GM23248 (cell line): ENCODE data around the gene HSD17B3. TPM values are rescaled to one million over a fixed set of nuclear protein-coding genes. Genes with fewer than 3 reads are reported as not detected.
A peak's percentile ranks its signal among the peaks of the same experiment; 100 is the strongest.
"Not testable (repeated sequence)": the region's sequence is repeated elsewhere in the genome, so short reads cannot be mapped to it uniquely, and the experiment has no call there.

Source experiments
- DNase-seq: peaks from one replicate; pipeline ENCODE4 v3.0.0-alpha.2; 2015
- H2AFZ ChIP-seq: fragments of 200-600 bp; sonication (generic); 2 replicates; pipeline ENCODE4 v1.6.1; 2016; ENCODE audit warnings: antibody characterized with exemption
- H3F3A ChIP-seq: fragments of 200-600 bp; sonication (generic); 2 replicates; pipeline ENCODE4 v1.6.1; 2016; ENCODE audit warnings: mild to moderate bottlenecking, antibody characterized with exemption, mixed run types; ENCODE audit not compliant: insufficient read depth
- H3K27ac ChIP-seq: fragments of 200-600 bp; sonication (generic); 2 replicates; pipeline ENCODE4 v1.5.1; 2016; ENCODE audit warnings: mild to moderate bottlenecking
- H3K27me3 ChIP-seq: fragments of 200-600 bp; sonication (generic); replicated peaks from 2 replicates; pipeline ENCODE4 v1.6.1; 2016; ENCODE audit warnings: mild to moderate bottlenecking; ENCODE audit not compliant: insufficient read depth
- H3K36me3 ChIP-seq: fragments of 200-600 bp; sonication (generic); 2 replicates; pipeline ENCODE4 v1.6.1; 2016; ENCODE audit warnings: low read depth, mild to moderate bottlenecking
- H3K4me1 ChIP-seq: fragments of 200-600 bp; sonication (generic); 2 replicates; pipeline ENCODE4 v1.6.1; 2016; ENCODE audit warnings: mild to moderate bottlenecking; ENCODE audit not compliant: insufficient read depth
- H3K4me2 ChIP-seq: fragments of 200-600 bp; sonication (generic); one replicate; pipeline ENCODE4 v1.6.1; 2016; ENCODE audit warnings: mild to moderate bottlenecking; ENCODE audit not compliant: unreplicated experiment
- H3K4me3 ChIP-seq: fragments of 200-600 bp; sonication (generic); 2 replicates; pipeline ENCODE4 v1.5.1; 2016; ENCODE audit warnings: mild to moderate bottlenecking
- H3K79me2 ChIP-seq: fragments of 200-600 bp; sonication (generic); 2 replicates; pipeline ENCODE4 v1.6.1; 2016; ENCODE audit warnings: mild to moderate bottlenecking; ENCODE audit not compliant: insufficient read depth
- H3K9ac ChIP-seq: fragments of 200-600 bp; sonication (generic); 2 replicates; pipeline ENCODE4 v1.6.1; 2016; ENCODE audit warnings: mild to moderate bottlenecking
- H3K9me2 ChIP-seq: fragments of 200-600 bp; sonication (generic); 2 replicates; pipeline ENCODE4 v1.6.1; 2016; ENCODE audit warnings: mixed run types, mild to moderate bottlenecking, moderate library complexity; ENCODE audit not compliant: insufficient read depth
- H3K9me3 ChIP-seq: fragments of 200-600 bp; sonication (generic); one replicate; pipeline ENCODE4 v1.6.1; 2017; ENCODE audit warnings: low read depth
- H4K20me1 ChIP-seq: fragments of 200-600 bp; sonication (generic); 2 replicates; pipeline ENCODE4 v1.6.0; 2016; ENCODE audit not compliant: insufficient read depth
- EZH2 ChIP-seq: fragments of 200-600 bp; sonication (generic); IDR thresholded peaks from 2 replicates; pipeline ENCODE4 v1.6.1; 2018; ENCODE audit warnings: antibody characterized with exemption, mild to moderate bottlenecking; ENCODE audit not compliant: insufficient read depth, poor library complexity, severe bottlenecking
- EZH2phosphoT487 ChIP-seq: fragments of 200-600 bp; sonication (generic); IDR thresholded peaks from 2 replicates; pipeline ENCODE4 v1.6.1; 2018; ENCODE audit warnings: antibody characterized with exemption, moderate library complexity, mild to moderate bottlenecking, low read depth; ENCODE audit not compliant: insufficient read depth
- WGBS, 2 experiments: methylation state at CpG; one replicate each; pipeline ENCODE4 v1.1.6; 2015 to 2017; ENCODE audit warnings: low lambda C conversion rate in 2 of 2, low coverage in 1 of 2; ENCODE audit errors: missing lambda C conversion rate in 2 of 2; 5-methylcytosine and 5-hydroxymethylcytosine counted together
- in situ Hi-C: fragments of 300-500 bp; cut with MboI; formaldehyde crosslinking; loops from 2 replicates; pipeline ENCODE4 v1.15.0; 2020
- polyA plus RNA-seq: library from polyadenylated mRNA; unstranded; fragments of >200 nt; fragmentation: Nextera tagmentation; extraction: Ambion mirVana; gene quantifications from 2 replicates; pipeline ENCODE4 v1.2.1, GENCODE V29; 2016
- total RNA-seq: library from RNA; depleted of rRNA; stranded (reverse); fragments of >200 nt; shearing (Covaris generic); gene quantifications from 2 replicates; pipeline ENCODE4 v1.2.3, GENCODE V29; 2014

Gene HSD17B3
- total and polyA plus RNA-seq, 2 experiments from 2014 or later: not detected

DNA sequence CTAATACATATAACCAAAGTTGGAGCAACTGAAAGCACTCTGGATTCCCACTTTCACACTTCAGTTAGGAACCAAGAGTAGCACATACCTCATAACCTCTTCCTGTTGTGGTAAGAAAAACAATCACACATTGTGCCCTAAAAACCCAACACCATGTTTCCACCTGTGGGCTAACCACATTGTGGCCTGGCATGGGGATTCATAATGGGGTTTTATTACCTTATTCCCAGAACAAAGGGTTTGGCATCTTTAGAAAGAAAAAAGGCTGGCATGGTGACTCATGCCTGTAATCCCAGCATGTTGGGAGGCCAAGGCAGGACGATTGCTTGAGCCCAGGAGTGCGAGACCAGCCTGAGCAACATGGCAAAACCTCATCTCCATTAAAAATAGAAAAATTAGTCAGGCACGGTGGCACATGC lies 60.6 kb downstream of the HSD17B3 start:
- Histone ChIP-seq H3F3A (no peaks in the 10 kb centered on the region), H3K4me1 (no peaks in the 10 kb centered on the region), H3K4me3 (no peak overlapping the region), H3K79me2 (no peaks in the 10 kb centered on the region), H3K27me3 (no peaks in the 10 kb centered on the region; the same call in 1 of the 2 replicates), H3K27ac (no peak overlapping the region), H3K9ac (no peak overlapping the region), H3K36me3 (no peaks in the 10 kb centered on the region), H3K9me2 (no peaks in the 10 kb centered on the region), H2AFZ (no peak overlapping the region), H3K9me3 (no peaks in the 10 kb centered on the region), H3K4me2 (no peak overlapping the region), H4K20me1 (no peaks in the 10 kb centered on the region)
- in situ Hi-C loops: no loop called here
- no peak for DNase-seq
- WGBS, 2 experiments: 51 to 67% methylated on average over 3 of the region's 3 CpGs
- TF ChIP-seq EZH2phosphoT487 (no peak), EZH2 (no peak)

DNA sequence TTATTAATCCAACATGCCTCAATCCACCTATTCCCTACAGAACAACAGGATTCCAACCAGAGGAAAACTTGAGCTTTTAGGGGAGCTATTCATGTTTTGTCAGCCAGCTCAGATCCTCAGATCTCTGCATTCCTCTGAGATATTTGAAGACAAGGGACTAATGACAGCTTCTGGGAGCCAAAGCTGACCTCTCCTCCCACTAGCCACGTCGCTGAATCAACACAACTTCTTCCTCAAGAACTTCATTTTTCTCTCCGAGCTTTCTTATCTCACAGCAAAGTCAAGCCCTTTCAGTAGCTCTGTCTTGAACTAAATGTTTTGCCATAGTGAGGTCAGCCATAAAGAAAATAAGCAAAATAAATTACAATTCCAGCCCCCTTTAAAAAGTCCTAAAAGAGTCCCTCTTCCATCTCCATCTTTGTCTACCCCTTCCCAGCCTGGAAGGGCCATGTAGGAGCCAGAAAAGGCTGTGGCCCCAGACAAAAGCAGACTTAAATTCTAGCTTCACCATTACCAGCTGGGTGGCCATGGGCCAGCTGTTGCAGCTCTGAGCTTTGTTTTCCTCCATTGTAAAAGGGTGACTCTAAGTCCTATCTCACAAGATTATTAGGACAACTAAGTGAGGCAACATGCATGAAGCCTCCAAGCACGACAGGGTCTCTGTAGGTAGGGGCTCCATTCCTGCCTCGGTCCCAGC lies 65.0 kb downstream of the HSD17B3 start:
- 66 to 71% methylated on average over 5 of the region's 5 CpGs for WGBS, 2 experiments
- no peak for DNase-seq
- Histone ChIP-seq H3K4me2 (no peak overlapping the region), H3F3A (no peaks in the 10 kb centered on the region), H3K36me3 (no peaks in the 10 kb centered on the region), H3K27me3 (no peaks in the 10 kb centered on the region; the same call in 1 of the 2 replicates), H4K20me1 (no peaks in the 10 kb centered on the region), H3K79me2 (no peaks in the 10 kb centered on the region), H3K4me1 (no peaks in the 10 kb centered on the region), H3K9ac (no peak overlapping the region), H2AFZ (no peak overlapping the region), H3K4me3 (no peak overlapping the region), H3K9me3 (no peaks in the 10 kb centered on the region), H3K9me2 (no peaks in the 10 kb centered on the region), H3K27ac (no peak overlapping the region)
- in situ Hi-C loops: no loop called here
- TF ChIP-seq EZH2 (no peak), EZH2phosphoT487 (no peak)

DNA sequence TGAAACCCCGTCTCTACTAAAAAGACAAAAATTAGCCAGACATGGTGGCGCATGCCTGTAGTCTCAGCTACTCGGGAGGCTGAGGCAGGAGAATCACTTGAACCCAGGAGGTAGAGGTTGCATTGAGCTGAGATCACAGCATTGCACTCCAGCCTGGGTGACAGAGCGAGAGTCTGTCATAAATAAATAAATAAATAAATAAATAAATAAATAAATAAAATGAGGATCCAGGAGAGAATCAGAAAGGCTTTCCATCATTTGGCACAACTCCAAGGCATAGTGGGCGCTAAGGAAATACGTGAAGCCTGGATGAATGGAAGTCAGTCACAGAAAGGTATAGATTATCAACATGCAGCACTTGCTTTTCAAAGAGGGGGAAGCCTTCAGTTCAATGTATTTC lies 65.6 kb downstream of the HSD17B3 start:
- H3K9me2 ChIP-seq, in situ Hi-C loops, H3K79me2 ChIP-seq, H3K9me3 ChIP-seq, H3K4me1 ChIP-seq, H4K20me1 ChIP-seq, H3K27me3 ChIP-seq, H3K4me2 ChIP-seq, H2AFZ ChIP-seq, DNase-seq, H3F3A ChIP-seq, H3K9ac ChIP-seq, H3K36me3 ChIP-seq, H3K27ac ChIP-seq, H3K4me3 ChIP-seq: not testable (repeated sequence)
- 61 to 67% methylated on average over 6 of the region's 6 CpGs for WGBS, 2 experiments

DNA sequence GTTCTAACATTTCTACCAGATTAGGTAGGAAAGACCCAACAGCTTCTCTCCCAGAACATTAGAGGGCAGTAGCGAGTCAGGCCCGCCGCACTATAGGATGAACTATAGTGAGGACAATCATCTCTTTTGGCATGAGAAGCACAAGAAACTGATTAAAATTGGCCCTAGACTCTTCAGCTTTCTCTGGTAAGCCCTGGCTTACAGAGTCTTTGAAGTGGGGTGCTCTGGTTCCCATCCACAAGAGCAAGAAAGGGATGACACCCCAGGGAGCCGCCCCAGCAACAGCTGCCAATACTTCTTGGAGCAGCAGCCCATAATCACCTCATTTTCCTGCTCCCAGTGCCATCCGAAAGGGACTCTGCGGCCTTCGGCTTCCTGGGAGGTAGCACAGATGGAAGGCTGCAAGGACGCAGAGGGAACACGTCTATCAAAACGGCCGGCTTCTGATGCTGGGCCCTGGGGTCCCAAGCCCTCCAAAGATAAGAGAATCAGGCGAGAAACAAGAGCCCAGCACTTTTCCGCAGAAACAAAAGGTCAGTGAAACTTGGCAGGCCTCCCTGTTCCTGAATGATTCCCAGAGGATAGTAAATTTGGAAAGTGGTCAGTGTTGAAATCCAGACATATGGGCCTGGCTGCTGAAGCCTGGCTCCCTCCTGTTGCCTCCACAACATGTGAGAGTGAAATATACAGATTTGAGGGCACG lies 69.3 kb downstream of the HSD17B3 start:
- 32 to 38% methylated on average over 14 of the region's 14 CpGs for WGBS, 2 experiments
- Histone ChIP-seq H3K4me1 (no peaks in the 10 kb centered on the region), H3K4me3 (no peak overlapping the region), H3K27ac (no peak overlapping the region), H3K79me2 (no peaks in the 10 kb centered on the region), H3K9me2 (no peaks in the 10 kb centered on the region), H2AFZ (no peak overlapping the region), H3K27me3 (no peaks in the 10 kb centered on the region), H4K20me1 (no peaks in the 10 kb centered on the region), H3K4me2 (no peak overlapping the region), H3K9me3 (no peaks in the 10 kb centered on the region), H3K9ac (no peak overlapping the region), H3F3A (no peaks in the 10 kb centered on the region), H3K36me3 (no peaks in the 10 kb centered on the region)
- DNase-seq: peak; percentile 66
- in situ Hi-C loops: no loop called here
- TF ChIP-seq EZH2 (no peak), EZH2phosphoT487 (no peak)
